ENCODE measurements around the gene H2AZ1.

- TF ChIP-seq POLR2A (IDR thresholded peaks at IDR 0.05), result no peak
- no peak for TF ChIP-seq EP300 (IDR thresholded peaks at IDR 0.05)
- no peak for TF ChIP-seq CTCF (IDR thresholded peaks at IDR 0.05)
Measured at GRCh38 chr4:99965674-99966350, 15.7 kb upstream of the H2AZ1 start.
